Naive thymus-derived CD4-positive, alpha-beta T cell (primary cell): Measurements from ENCODE around the gene BIN1. TPM values are rescaled to one million over a fixed set of nuclear protein-coding genes. Genes with fewer than 3 reads are reported as not detected.

Experiments
- ATAC-seq: fragments of 150-1000 bp; cut with Tn5 transposase; 2 replicates; pipeline ENCODE4 v1.10.0; 2021; ENCODE audit warnings: mild to moderate bottlenecking, moderate library complexity
- CTCF ChIA-PET: fragments of 350-600 bp; sonication (Branson Sonifier 250); formaldehyde crosslinking; loops from one replicate; lab custom pipeline; 2021; ENCODE audit warnings: antibody characterized with exemption; lab: Charles Lee
- POLR2A ChIA-PET: fragments of 350-600 bp; sonication (Branson Sonifier 250); formaldehyde crosslinking; loops from one replicate; lab custom pipeline; 2021; ENCODE audit warnings: antibody characterized with exemption, inconsistent platforms; lab: Charles Lee
- DNase-seq, 9 donors: peaks; one replicate each; pipeline versions ENCODE4 v3.0.0 to v3.0.0-alpha.2; 2020 to 2022; ENCODE audit warnings: mixed read lengths in 1 of 9
- H3K27ac ChIP-seq: one replicate; pipeline ENCODE4 v1.7.0; 2013; ENCODE audit warnings: mild to moderate bottlenecking, low read depth, low read length, moderate library complexity
- H3K27me3 ChIP-seq, 2 donors: one replicate each; pipeline ENCODE4 v1.7.0; 2013; ENCODE audit warnings: low read length in 2 of 2, mild to moderate bottlenecking in 2 of 2, moderate library complexity in 2 of 2; ENCODE audit not compliant: control insufficient read depth in 2 of 2, insufficient read depth in 2 of 2
- H3K36me3 ChIP-seq, 3 experiments: 1 replicate in 2 of 3; 2 replicates in 1 of 3; pipeline ENCODE4 v1.7.0; 2013; ENCODE audit warnings: low read length in 3 of 3, mild to moderate bottlenecking in 3 of 3, moderate library complexity in 1 of 3; ENCODE audit not compliant: insufficient read depth in 3 of 3, control insufficient read depth in 2 of 3
- H3K4me1 ChIP-seq, 2 donors: one replicate each; pipeline ENCODE4 v1.7.0; 2013; ENCODE audit warnings: low read length in 2 of 2, mild to moderate bottlenecking in 2 of 2, moderate library complexity in 1 of 2; ENCODE audit not compliant: control insufficient read depth in 2 of 2, insufficient read depth in 2 of 2
- H3K4me3 ChIP-seq: 2 replicates; pipeline ENCODE4 v1.7.0; 2013; ENCODE audit warnings: mild to moderate bottlenecking, low read length
- H3K9me3 ChIP-seq, 3 experiments: 1 replicate in 2 of 3; 2 replicates in 1 of 3; pipeline ENCODE4 v1.7.0; 2013; ENCODE audit warnings: low read length in 3 of 3; ENCODE audit not compliant: control insufficient read depth in 2 of 3
- H3K27ac Mint-ChIP-seq, 9 donors: one replicate each; pipeline ENCODE4 v1.8.0; 2020 to 2022; ENCODE audit warnings: mixed read lengths in 9 of 9, mild to moderate bottlenecking in 8 of 9, moderate library complexity in 5 of 9, inconsistent platforms in 2 of 9
- H3K27me3 Mint-ChIP-seq, 5 donors: one replicate each; pipeline ENCODE4 v1.8.0; 2021 to 2022; ENCODE audit warnings: mixed read lengths in 5 of 5, mild to moderate bottlenecking in 1 of 5
- H3K36me3 Mint-ChIP-seq, 5 donors: one replicate each; pipeline ENCODE4 v1.8.0; 2020 to 2022; ENCODE audit warnings: mixed read lengths in 5 of 5, mild to moderate bottlenecking in 3 of 5, inconsistent platforms in 1 of 5
- H3K4me1 Mint-ChIP-seq, 7 donors: one replicate each; pipeline ENCODE4 v1.8.0; 2020 to 2022; ENCODE audit warnings: mixed read lengths in 7 of 7, mild to moderate bottlenecking in 3 of 7, inconsistent platforms in 1 of 7
- H3K4me3 Mint-ChIP-seq, 10 donors: one replicate each; pipeline ENCODE4 v1.8.0; 2020 to 2022; ENCODE audit warnings: mild to moderate bottlenecking in 10 of 10, mixed read lengths in 10 of 10, moderate library complexity in 6 of 10, inconsistent platforms in 2 of 10
- H3K9me3 Mint-ChIP-seq, 11 donors: one replicate each; pipeline ENCODE4 v1.8.0; 2020 to 2022; ENCODE audit warnings: mixed read lengths in 11 of 11, mild to moderate bottlenecking in 4 of 11, inconsistent platforms in 1 of 11, moderate library complexity in 1 of 11
- intact Hi-C, 2 donors: fragments of 100-400 bp; cut with micrococcal nuclease; formaldehyde crosslinking; loops; one replicate each; pipeline ENCODE4 v1.15.1; 2023
- polyA plus RNA-seq, 2 donors: library from polyadenylated mRNA; unstranded; fragments of 300-500 nt; fragmentation: Illumina TruSeq; gene quantifications; one replicate each; pipeline ENCODE4 v1.2.3, GENCODE V29; 2021
- total RNA-seq, 6 experiments: library from RNA in 5 of 6; stranded (reverse) in 5 of 6; gene quantifications; 1 replicate in 5 of 6; 2 replicates in 1 of 6; pipeline ENCODE4 v1.2.3 and lab custom pipeline; 2021 to 2026

The BIN1 gene
- total RNA-seq, result 100 to 1,000 TPM; 103 to 120 (median 109) TPM
- 100 to 1,000 TPM; 158 to 161 TPM for polyA plus RNA-seq
- 140 reads per million, percentile 89 among the genes with 10 or more reads in this experiment for total RNA-seq (lab: John Stamatoyannopoulos, UW)

DNA sequence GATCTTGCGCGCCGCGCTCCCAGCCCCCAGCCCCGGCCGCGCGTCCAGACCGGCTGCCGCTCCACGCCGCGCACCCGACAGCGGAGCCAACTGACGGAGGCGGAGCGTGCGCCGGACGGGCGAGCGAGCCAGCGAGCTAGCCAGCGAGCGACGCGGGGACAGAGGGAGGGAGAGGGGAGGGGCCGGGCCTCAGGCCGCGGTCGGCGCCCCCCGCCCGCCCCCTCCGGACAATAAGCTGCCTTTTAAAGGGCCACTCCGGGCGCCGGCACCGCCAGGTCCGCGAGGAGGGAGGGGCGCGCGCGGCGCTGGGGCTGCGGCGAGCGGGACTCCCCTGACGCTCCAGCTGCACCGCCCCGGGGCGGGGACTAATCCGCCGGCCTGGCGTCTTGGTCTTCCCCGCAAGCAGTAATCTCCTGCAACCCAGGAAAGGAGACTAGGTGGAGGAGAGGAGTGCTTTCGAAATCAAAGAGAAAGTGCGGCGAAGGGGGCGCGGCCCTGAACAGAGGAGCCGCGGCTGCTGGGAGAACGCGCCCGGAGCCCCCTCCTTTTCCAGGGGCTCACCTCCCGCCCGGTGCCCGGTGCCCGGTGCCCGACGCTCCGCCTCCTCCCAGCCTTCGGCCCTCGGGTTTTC lies at the start of gene BIN1:
Gene BIN1, minus strand, starts transcription at position 164 of the 631 bp plus-strand sequence. CDS start 211 bp downstream, outside the sequence.
- CTCF ChIA-PET, result interaction anchor here (0.9 kb wide), 1 partner anchor 39 kb away, joined by 3 read pairs; no protein-coding TSS in a partner anchor
- no peaks in the 10 kb centered on the region for H3K9me3 ChIP-seq
- Mint-ChIP-seq H3K27ac (peak within 1 kb of the TSS in 5 of 9 donors; percentile 3 to 47 (median 38)), H3K36me3 (no peaks in the 10 kb centered on the region), H3K4me3 (peak within 1 kb of the TSS; percentile 79 to 96 (median 90)), H3K9me3 (no peaks in the 10 kb centered on the region), H3K4me1 (peaks cover 2 to 8% (median 5%) of the 10 kb centered on the region in 7 donors), H3K27me3 (peaks cover 0 to 57% (median 10%) of the 10 kb centered on the region in 5 donors)
- peak within 1 kb of the TSS; percentile 22 for H3K27ac ChIP-seq
- POLR2A ChIA-PET, result interaction anchor here (3.1 to 3.7 kb wide), 2 partner anchors 22 to 26 kb away, joined by 17 to 21 read pairs; no protein-coding TSS in a partner anchor
- H3K36me3 ChIP-seq, result no peaks in the 10 kb centered on the region
- peak; percentile 90 for ATAC-seq
- H3K4me1 ChIP-seq, result peaks cover 4% of the 10 kb centered on the region in 2 donors
- H3K4me3 ChIP-seq, result peak within 1 kb of the TSS; percentile 66
- intact Hi-C loops, result loop anchor here (1.0 to 2.0 kb wide), 5 partner anchors 23 to 39 kb away; no protein-coding TSS in a partner anchor
- no peaks in the 10 kb centered on the region for H3K27me3 ChIP-seq
- peak; percentile 39 to 81 (median 53) for DNase-seq

DNA sequence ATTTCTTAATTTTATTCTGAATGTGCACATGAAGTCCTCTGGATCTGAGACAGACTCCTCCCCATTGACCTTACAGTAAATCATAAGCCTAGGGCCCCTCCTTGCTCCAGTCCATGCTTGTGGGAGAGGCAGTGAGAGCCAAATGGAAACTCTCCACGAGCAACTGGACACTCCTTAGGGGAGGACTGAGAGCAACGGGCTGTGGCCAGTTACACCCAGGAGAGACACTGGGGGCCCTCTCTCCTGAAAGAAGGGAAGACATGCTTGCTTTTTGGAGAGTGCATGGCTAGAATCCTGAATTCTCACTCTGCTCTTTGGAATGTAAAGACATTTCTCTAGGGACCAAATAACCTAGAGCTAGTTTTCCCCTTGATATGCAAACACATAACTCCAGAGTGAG lies 49.0 kb upstream of the BIN1 start:
- CTCF ChIA-PET, result no interaction called here
- POLR2A ChIA-PET, result interaction anchor here (0.7 kb wide), 1 partner anchor 83 kb away, joined by 6 read pairs; no protein-coding TSS in a partner anchor
- H3K4me3 ChIP-seq, result no peak overlapping the region
- intact Hi-C loops, result no loop called here
- no peak overlapping the region for H3K27ac ChIP-seq
- no peaks in the 10 kb centered on the region for H3K36me3 ChIP-seq
- no peaks in the 10 kb centered on the region for H3K27me3 ChIP-seq
- Mint-ChIP-seq H3K9me3 (peaks cover 0 to 5% (median 0%) of the 10 kb centered on the region in 11 donors), H3K27me3 (peaks cover 0 to 6% (median 0%) of the 10 kb centered on the region in 5 donors), H3K4me1 (peaks cover 0 to 1% (median 0%) of the 10 kb centered on the region in 7 donors), H3K27ac (no peak overlapping the region), H3K4me3 (no peak overlapping the region), H3K36me3 (no peaks in the 10 kb centered on the region)
- no peaks in the 10 kb centered on the region for H3K4me1 ChIP-seq
- DNase-seq (no peak), ATAC-seq (no peak)
- no peaks in the 10 kb centered on the region for H3K9me3 ChIP-seq

DNA sequence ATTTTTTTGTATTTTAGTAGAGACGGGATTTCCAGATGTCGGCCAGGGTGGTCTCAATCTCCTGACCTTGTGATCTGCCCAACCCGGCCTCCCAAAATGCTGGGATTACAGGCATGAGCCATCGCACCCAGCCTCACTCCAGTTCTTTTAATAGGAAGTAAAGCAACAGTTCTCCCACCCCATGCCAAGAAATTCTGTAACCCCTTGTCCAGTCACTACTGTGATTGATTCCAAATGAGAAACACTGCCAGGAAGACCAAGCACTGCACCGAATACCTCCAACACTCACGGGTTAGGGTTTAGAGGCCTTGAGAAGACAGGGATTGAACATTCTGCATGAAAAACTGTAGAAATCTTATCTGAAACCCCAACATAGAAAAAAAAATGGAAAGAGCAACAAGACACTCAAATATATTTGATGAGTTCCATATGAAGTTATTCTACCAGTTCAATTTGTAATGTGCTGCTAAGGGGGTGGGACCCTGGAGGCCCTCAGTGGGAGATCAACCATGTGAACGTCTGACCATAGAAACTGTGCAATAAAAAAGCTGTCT lies 48.2 kb upstream of the BIN1 start:
- no peak for ATAC-seq
- intact Hi-C loops, result no loop called here

GRCh38 chr2:127154396-127154795 lies 47.4 kb upstream of the BIN1 start:
- Histone ChIP-seq H3K4me3 (no peak overlapping the region), H3K9me3 (no peaks in the 10 kb centered on the region), H3K4me1 (no peaks in the 10 kb centered on the region), H3K27me3 (no peaks in the 10 kb centered on the region), H3K27ac (no peak overlapping the region), H3K36me3 (no peaks in the 10 kb centered on the region)
- Mint-ChIP-seq H3K4me3 (no peak overlapping the region), H3K4me1 (peaks cover 0 to 1% (median 0%) of the 10 kb centered on the region in 7 donors), H3K36me3 (no peaks in the 10 kb centered on the region), H3K9me3 (peaks cover 0 to 7% (median 1%) of the 10 kb centered on the region in 11 donors), H3K27me3 (peaks cover 0 to 8% (median 0%) of the 10 kb centered on the region in 5 donors), H3K27ac (no peak overlapping the region)
- ATAC-seq (no peak), DNase-seq (no peak)
- POLR2A ChIA-PET, result no interaction called here
- CTCF ChIA-PET, result interaction anchor here (1.3 kb wide), 1 partner anchor 87 kb away, joined by 3 read pairs; no protein-coding TSS in a partner anchor
- intact Hi-C loops, result no loop called here

More for the DNA sequence above, 48.2 kb upstream of the BIN1 start:
- CTCF ChIA-PET, result interaction anchor here (1.3 kb wide), 1 partner anchor 87 kb away, joined by 3 read pairs; no protein-coding TSS in a partner anchor
- Mint-ChIP-seq H3K27me3 (peaks cover 0 to 5% (median 0%) of the 10 kb centered on the region in 5 donors), H3K9me3 (peaks cover 0 to 7% (median 1%) of the 10 kb centered on the region in 11 donors), H3K4me1 (peaks cover 0 to 1% (median 0%) of the 10 kb centered on the region in 7 donors), H3K4me3 (no peak overlapping the region), H3K27ac (no peak overlapping the region), H3K36me3 (no peaks in the 10 kb centered on the region)
- no peak for DNase-seq
- no peak overlapping the region for H3K27ac ChIP-seq
- no peak overlapping the region for H3K4me3 ChIP-seq
- no peaks in the 10 kb centered on the region for H3K27me3 ChIP-seq
- POLR2A ChIA-PET, result interaction anchor here (0.7 kb wide), 1 partner anchor 84 kb away, joined by 6 read pairs; no protein-coding TSS in a partner anchor
- no peaks in the 10 kb centered on the region for H3K9me3 ChIP-seq
- H3K36me3 ChIP-seq, result no peaks in the 10 kb centered on the region
- H3K4me1 ChIP-seq, result no peaks in the 10 kb centered on the region

DNA sequence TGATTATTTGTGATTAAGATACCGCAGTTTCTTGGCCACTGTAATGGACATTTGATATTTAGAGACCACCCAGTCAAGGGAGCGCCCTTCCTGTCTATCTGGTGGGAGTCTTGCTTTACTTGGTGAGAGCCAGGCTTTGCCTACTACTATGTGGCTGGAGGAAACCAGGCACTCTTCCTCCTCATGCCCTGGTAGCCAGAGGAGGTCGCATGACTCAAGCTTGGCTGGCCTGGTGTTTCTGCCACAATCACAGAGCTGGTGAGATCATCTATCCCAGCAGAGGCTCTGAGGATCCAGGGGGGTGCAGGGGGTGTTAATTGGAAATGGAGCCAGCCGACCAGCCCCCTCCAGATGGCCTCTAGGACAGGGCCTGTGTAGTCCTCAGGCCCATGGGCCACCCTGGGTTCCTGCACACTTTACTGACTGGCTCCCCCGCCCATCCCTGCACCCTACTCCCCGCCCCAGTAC lies 46.8 kb upstream of the BIN1 start:
- CTCF ChIA-PET, result interaction anchor here (1.3 kb wide), 1 partner anchor 86 kb away, joined by 3 read pairs; no protein-coding TSS in a partner anchor
- no peaks in the 10 kb centered on the region for H3K4me1 ChIP-seq
- H3K4me3 Mint-ChIP-seq, result no peak overlapping the region

DNA sequence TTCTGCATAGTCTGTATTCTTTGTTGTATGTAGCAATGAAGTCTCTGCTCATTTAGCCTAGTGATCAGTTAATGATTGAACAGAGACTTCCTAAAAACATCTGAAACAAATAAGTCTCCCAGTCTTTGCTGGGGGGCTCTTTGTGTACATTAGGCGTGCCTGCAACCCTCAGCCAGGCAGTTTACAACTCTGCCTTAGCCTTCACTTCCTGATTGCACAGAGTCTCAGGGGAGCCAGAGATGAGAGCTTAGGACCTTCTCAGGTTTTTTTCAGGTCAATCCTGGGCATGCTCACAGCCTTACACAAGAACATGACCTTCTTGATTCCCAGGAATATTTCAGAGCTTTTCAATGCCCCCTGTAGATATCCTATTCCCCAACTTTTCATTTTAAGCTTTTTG lies 44.0 kb upstream of the BIN1 start:
- Histone ChIP-seq H3K4me3 (no peak overlapping the region), H3K4me1 (no peaks in the 10 kb centered on the region), H3K9me3 (no peaks in the 10 kb centered on the region), H3K27me3 (no peaks in the 10 kb centered on the region), H3K27ac (no peak overlapping the region), H3K36me3 (no peaks in the 10 kb centered on the region)
- H3K4me1 Mint-ChIP-seq, result peaks cover 0 to 1% (median 0%) of the 10 kb centered on the region in 7 donors
- DNase-seq (no peak), ATAC-seq (no peak)
- H3K9me3 Mint-ChIP-seq, result peaks cover 0 to 7% (median 1%) of the 10 kb centered on the region in 11 donors
- ChIA-PET POLR2A (no interaction called here), CTCF (interaction anchor here (0.7 kb wide), 1 partner anchor 22 kb away, joined by 3 read pairs; no protein-coding TSS in a partner anchor)
- H3K27ac Mint-ChIP-seq, result no peak overlapping the region
- no peak overlapping the region for H3K4me3 Mint-ChIP-seq
- peaks cover 0 to 8% (median 0%) of the 10 kb centered on the region in 5 donors for H3K27me3 Mint-ChIP-seq
- no peaks in the 10 kb centered on the region for H3K36me3 Mint-ChIP-seq
- intact Hi-C loops, result no loop called here

More for the DNA sequence above, 46.8 kb upstream of the BIN1 start:
- H3K27ac Mint-ChIP-seq, result no peak overlapping the region
- no peaks in the 10 kb centered on the region for H3K36me3 Mint-ChIP-seq
- ATAC-seq (no peak), DNase-seq (no peak)
- H3K36me3 ChIP-seq, result no peaks in the 10 kb centered on the region
- POLR2A ChIA-PET, result no interaction called here
- peaks cover 0 to 1% (median 0%) of the 10 kb centered on the region in 7 donors for H3K4me1 Mint-ChIP-seq
- H3K27me3 ChIP-seq, result no peaks in the 10 kb centered on the region
- intact Hi-C loops, result no loop called here
- no peaks in the 10 kb centered on the region for H3K9me3 ChIP-seq
- H3K9me3 Mint-ChIP-seq, result peaks cover 0 to 7% (median 1%) of the 10 kb centered on the region in 11 donors
- H3K27ac ChIP-seq, result no peak overlapping the region
- peaks cover 0 to 5% (median 0%) of the 10 kb centered on the region in 5 donors for H3K27me3 Mint-ChIP-seq
- H3K4me3 ChIP-seq, result no peak overlapping the region
